NCI-H146 treated with DMSO at 0.1 percent for 48 hours (cell line): ENCODE results near the gene VWA3B.
"Not testable (repeated sequence)": the region's sequence is repeated elsewhere in the genome, so short reads cannot be mapped to it uniquely, and the experiment has no call there.

Experiments
- DNase-seq: peaks from one replicate; lab custom pipeline; 2025; ENCODE audit not compliant: unreplicated experiment; lab: John Stamatoyannopoulos, UW

VWA3B gene

DNA sequence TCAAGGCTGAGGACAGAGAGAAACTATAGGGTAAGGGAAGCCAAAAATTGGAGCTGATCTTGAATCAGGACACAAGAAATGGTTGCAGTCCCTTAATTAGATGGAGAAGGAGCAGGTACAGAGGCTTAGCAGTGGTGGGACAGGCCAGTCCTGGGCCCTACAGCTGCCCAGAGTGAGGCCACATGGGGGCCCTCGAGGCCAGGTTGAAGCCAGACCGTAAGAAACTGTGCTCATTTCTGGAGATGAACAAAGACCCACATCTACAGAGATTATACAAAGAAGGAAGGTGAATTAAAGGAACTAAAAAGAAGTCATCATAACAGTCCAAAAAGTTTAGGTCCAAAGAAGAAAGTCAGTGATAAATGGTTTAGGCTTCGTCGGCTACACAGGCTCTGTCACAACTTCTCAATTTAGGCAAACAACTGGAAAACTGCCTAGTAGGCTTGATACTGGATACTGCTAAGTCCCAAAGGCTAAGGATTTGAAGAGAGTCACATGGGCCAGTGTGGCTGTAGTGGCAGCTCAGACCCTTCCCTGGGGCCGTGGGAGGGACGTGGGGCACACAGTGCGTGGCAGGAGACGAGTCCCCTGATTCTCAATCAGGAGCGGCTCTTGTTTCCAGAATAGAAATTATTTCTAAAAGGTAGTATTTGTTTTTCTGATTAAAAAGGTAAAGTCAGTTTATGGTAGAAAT, 208.9 kb downstream of the VWA3B start:
- no peak for DNase-seq

DNA sequence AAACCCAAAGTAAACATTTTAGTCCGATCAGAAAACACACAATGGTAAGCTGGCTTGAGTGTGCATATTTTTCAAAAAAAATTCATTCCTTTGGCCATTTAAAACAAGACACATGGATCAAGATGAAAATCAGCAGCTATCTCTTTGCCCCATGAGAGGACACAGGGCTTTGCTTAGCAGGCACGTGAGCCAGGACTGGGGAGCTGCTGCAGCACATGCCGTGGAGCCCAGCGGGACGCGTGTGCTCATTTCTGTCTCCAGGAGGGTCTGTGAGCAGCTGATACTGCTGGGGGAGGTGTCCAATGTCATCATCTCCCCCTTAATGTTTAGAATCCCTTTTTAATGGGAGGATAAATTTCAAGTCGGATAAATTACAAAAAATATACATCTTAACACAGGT, 209.5 kb downstream of the VWA3B start:
- no peak for DNase-seq

DNA sequence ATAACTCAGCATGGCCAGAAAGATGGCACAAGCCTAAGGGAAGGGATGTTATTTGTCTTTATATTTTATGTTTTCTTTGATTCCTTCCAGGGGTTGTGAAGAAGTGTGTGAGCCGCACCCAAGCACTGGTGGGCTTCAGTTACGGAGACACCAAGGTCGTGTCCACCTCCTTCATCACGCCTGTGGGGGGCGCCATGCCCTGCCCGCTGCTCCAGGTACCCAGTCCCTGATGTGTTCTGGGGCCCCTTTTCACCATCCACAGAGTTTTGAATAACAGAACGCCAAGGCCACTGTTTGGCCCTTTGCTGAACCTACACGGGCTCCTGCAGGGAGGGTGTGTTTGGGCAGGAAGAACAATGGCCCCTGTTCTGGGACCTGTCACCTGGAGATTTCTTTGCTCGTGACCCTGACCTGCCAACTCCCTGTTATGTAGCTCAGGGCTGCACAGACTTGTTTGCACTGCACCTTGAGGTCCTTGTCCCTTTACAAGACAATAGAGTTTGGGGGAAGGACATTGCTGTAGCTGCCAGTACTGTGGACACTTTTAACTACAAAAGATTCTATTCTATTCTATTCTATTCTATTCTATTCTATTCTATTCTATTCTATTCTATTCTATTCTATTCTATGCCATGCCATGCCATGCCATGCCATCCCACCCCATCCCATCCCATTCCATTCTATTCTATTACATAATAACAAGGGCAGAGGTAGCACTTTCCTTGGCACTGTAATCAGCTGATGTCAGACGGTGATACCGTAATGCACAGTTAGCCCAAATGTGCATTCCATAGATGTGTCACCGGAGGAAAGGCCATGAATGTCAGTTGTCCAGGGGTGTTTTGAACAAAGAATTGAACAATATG, 211.1 kb downstream of the VWA3B start:
- DNase-seq, result no peak

DNA sequence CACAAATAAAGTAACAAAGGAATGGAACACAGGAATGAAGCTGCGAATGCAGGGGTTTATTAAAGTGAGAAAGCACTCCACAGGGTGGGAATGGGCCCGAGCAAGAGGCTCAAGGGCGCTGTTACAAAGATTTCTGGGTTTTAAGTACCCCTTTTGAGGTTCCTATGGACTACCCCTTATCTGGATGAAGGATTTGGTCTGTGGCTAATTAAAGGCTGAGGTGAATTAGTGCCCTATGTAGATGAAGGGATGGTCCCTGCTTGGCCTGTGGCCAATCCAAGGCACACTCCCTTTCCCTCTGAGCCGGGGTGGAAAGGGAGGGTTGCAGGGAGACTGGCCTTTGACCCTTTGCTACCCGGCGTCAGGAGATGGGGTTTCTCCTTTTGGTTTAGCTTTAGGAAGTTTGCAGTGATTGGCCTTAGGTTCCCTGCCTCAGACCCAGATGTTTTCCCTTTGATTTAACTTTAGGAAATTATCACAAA, 211.8 kb downstream of the VWA3B start:
- DNase-seq, result no peak

DNA sequence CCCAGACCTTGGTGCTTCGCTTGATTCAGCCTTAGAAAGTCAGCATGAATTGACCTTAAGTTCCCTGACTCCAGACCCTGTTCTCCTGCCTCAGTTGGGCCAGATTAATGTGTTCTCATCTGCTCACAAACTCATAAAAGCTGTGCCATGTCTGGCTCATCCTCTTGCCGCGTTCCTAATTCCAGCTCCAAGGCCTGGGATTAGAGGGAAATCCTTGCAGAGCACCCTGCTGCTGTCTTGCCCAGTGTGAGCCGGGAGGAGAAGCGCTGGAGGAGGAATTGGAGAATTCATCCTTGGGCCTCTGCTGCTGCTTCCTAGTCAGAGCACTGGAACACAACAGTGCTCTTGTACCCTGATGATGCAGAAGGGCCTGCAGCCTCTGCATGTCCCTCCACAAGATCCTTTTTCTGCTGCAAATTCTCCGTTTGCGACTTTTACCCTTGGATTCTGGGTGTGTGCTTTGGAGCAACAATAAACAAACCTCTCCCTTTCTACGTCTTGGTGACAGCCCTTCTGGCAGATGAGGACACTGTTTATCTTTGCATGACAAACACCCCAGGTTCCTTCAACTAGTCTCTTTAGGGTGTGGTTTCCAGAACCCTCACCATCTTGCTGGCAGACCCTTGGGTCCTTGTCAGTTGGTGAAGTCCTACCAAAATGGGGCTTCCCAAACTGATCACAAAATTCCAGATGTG, 212.4 kb downstream of the VWA3B start:
- no peak for DNase-seq

DNA sequence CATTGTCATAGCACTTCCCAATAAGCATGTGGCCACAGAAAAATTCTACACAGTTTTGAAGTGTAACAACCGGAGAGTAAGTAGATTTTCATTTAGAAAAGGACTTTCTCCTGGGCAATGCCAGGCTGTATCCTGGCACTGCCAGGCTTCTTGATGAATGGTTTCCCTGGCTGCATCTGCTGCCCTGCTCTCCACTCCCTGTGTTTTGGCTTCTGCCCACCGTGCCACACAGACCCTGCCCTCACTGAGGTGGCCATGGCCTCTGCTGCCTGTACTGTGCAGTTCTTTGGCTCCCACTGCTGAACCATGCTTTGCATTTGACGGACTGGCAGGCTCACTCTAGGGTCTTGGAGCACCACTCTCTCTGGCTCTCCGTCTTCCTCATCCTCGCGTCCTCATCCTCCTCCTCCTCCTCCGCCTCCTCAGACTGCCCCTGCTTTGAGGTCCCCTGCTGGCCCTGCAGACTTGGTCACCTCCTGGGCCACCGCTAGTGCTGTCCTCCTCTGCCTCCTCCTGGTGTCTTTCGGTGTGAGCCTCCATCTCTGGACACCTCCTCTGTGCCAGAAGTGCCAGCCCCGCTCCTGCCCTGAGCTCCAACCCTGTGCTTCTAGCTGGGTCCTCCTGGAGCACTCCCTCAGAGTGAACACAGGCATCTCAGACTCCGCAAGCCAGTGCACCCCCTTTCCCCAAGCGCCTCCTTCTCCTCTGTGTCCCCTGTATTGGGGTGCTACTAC, 213.3 kb downstream of the VWA3B start:
- no peak for DNase-seq

DNA sequence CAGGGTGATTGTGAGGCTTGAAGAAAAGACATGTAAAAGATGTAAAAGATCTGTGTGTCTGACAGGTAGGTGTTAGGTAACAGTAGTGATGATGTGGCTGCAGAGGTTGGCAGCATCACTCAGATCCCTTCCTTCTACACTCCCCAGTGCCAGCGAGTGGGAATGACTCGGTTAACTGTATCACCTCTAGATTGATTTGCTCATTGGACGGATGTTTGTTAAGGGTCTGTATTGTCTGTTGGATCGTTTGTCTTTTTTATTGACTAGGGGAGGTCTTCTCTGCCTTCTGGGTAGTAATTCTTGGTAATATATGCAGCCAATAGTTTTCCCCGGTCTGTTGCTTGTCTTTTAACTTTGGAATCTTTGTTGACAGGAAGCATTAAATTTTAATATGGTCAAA, 214.5 kb downstream of the VWA3B start:
- no peak for DNase-seq

DNA sequence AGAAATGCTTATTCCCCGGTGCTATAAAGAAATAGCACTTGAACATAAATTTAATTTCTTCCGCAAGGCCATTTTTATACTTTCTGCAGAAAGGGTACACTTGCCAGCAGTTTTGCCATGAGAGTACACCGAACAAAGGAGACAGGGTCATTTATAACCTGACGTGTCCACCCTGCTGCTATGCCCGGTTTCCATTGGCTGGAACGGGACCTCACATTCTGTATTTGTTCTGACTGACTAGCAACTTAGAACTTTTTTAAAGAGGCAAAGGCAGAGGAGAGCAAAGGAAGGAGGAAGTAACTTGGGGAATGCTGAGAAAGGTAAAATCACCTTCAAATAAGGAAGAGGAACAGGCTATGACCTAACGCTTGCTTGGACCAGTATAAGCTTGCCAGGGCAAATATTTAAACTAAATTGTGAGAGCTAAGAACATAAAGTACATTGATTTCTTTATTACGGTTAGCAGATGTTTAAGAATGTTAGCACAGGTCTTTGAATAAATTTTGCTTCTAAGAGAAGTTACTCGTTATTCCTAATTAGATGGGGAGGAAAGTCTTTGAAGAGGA, 220.2 kb downstream of the VWA3B start:
- not testable (repeated sequence) for DNase-seq

DNA sequence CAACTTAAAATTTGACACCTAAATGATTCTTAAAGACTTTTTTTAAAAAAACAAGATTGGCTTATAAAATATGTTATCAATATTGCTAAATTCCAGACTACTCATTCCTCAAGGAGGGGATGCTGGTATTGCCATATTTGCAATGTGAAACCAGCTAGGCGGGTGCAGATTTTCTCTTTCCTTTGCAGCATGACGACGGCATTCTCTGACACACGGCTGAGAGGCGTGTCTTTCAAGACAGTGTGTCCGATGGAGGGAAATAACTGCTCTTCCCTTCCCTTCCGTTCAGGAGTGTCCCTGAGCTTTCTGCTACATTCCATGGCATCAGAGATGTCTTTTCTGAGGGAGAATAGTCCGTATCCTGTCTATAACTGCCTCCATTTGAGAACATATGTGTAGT, 221.1 kb downstream of the VWA3B start:
- DNase-seq, result no peak

DNA sequence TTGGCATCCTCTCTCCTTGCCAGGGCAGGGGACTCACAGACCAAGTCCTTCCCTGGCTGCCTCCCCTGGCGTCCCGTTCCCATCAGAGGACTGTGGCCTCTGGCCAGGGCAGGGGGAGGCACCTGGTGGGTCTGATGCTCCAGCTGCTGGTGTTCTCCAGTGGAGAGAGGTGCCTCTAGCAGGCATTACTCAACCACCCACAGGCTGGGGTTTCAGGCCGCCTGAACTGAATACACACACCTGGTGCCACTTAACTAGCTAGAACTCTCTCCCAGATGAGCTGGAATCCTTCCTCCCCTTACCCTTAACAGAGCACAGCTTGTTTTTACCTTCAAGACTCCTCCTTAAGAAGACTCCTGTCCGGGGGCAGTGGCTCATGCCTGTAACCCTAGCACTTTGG, 221.6 kb downstream of the VWA3B start:
- DNase-seq, result no peak

DNA sequence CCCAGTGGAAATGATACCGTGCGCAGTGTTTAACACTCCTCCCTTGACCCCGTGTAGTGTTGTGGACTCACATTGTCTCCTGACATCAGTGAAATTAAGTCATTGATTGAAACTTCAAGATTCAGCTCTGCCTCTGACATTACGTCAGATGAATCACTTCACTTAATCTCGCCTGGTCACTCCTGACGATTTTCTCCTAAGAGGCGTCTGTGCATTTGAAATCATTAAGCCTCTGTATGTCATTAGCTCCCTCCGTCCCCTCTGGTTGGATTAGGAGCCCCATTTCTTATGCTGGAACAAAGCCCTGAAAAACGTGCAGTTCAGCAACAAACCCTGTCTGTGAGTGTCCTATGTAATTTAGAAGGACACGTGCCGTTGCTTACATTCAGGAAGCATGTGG, 222.6 kb downstream of the VWA3B start:
- no peak for DNase-seq

DNA sequence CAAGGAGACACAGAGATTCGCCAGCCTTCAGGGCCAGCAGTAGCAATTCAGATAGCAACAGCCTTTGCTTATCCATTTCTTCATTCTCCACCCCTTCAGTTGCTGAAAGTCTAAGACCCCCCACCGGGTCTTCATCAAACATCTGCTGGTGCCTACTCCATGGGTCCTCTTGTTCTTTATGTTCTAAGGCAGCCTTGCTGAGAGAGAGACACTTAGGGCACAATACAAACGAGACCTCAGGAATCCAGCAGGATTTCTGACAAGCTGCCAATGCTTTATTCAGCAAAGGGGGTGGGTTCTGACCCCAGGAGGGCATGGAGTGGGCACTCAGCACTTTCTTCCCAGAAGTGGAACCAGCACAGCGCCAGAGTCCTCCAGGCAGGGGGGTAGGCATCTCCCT, 223.0 kb downstream of the VWA3B start:
- DNase-seq, result no peak

DNA sequence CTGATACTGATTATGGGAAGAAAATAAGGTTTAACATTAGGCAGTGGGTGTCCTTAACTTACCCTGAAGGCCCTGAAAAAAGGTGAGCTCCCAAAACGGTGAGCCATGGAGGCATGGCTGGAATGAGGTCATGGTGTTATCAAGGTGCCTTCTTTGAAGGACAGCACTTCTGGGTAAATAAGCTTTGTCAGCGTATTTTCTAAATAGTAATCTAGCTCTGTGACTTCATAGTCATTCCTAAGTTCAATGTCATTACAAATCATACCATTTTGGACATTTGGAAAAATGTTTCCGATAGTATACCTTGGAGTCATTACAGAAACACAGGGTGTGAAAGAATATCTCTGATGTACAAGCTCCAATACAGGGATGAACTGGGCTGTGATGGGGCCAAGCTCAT, 224.1 kb downstream of the VWA3B start:
- no peak for DNase-seq

DNA sequence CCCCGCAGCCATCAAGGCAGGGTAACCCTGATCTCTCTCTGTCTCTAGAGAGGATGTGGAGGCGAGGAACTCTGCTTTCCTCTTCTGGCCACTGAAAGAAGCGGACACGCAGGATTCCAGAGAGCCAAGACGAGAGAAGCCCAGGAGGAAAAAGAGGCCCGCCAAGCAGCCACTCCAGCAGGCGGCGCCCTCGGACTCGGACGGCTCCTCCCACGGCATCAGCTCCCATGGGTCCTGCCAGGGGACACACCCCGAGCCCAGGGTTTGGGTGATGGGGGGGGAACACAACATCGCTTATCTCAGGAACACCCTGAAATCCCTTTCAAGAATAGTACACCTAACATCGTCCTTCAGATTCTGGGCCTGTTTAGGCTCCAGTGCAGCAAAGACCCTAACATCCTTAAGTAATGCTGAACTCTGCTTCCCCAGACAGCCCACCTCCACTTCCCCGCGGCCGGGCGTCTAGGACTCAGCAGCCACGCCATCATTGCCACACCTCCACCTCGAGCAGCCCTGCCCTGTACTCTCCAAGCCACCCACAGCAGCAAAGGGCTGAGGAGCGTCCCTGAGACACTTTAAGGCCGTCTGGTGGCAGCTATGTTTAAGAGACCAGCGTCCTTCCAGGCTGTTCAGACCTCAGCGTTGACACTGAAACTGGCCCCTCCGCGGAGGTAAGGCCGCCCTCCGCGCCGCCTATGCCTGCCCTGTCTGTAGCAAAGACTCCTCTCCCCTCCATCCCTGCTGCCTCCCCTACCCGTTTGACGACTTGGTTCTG, 225.0 kb downstream of the VWA3B start:
- no peak for DNase-seq

DNA sequence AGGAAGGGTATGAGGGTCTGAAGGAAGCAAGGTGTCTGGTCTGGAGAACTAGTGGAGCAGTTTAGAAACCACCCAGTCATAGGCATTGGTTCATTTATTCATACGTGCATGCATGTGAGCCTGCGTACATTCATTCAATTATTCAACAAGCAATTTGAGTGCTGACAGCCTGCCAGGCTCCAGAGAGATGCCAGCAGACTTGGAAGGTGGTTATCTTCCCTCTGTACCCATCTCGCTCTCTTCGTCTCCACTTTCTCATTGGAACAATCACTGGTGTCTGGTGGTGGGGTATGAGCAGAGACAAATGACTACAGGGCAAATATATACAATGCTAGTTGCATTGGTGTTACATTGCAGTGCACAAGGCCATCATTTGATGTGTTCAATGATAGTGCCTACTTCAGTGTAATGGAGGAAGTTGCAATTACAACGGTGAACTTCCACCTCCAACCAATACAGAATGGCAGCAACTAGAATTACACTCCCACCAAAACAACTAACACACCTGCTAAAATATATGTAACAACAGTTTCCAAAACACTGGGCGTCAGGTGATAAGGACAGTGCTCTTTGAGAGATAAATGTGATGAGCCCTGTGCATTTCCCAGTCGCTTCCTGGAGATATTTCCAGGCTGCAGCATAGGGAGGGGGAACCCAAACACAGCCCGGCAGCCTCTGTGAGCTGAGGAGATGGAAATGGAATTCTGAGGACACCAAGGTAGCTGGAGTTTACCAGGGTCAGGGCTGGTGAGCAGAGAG, 226.7 kb downstream of the VWA3B start:
- no peak for DNase-seq

DNA sequence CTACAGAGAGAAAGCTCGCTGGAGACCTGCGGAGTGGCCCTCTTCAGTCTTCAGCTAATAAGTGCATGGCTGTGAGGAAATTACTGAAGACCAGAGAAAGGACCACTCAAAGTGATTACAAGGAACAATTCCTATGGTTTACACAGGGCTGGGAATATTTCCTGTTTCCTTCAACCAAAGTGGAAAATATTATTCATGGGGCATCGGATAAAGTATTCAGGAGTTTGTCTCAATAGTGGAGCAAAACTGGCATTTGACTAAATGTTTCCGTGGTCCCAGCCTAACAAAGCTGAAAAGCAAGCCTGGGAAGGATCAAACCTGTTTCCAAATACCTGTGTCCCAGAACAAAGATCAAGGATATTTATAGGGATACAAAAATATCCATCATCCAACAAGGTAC, 227.3 kb downstream of the VWA3B start:
- no peak for DNase-seq

DNA sequence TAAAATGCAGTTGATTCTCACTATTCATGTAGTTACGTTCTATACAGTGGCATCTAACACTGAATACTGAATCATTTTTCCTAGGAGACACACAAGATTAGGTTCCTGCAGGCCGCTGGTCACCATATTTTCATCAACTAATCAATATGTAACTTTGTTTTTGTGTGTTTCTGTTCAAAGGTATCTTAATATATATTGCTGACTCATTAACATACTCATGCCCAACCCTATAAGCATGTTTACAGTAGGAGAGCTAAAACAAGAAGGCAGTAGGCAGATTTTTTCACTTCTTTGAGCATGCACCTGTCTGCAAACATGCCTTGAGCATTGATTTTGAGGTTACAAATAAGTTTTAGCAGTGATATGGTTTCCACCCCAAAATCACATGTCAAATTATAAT, 229.0 kb downstream of the VWA3B start:
- DNase-seq, result no peak

DNA sequence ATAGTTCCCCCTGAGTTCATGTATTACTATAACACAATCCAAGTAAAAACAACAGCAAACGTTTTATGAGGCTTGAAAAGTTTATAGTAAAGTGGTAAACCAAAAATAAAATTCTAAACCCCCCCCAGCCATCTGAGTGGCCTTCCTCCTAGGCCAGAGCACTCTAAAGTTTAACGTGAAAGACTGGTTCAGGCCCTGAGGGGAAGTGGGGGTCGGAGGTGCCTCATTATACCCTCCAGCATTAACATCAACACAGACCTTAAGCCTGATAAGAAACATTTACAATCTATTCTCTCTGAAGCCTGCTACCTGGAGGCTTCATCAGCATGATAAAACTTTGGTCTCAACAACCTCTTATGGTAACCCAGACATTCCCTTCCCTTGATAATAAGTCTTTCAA, 230.2 kb downstream of the VWA3B start:
- no peak for DNase-seq

DNA sequence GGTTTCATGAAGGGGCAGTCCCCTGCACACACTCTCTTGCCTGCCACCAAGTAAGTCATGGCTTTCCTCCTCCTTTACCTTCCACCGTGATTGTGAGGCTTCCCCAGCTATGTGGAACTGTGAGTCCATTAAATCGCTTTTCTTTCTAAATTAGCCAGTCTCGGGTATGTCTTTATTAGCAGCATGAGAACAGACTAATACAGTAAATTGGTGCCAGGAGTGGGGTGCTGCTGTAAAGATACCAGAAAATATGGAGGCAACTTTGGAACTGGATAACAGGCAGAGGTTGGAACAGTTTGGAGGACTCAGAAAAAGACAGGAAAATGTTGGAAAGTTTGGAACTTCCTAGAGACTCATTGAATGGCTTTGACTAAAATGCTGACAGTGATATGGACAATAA, 233.2 kb downstream of the VWA3B start:
- not testable (repeated sequence) for DNase-seq
